Central memory CD4-positive, alpha-beta T cell (primary cell): ENCODE results near the gene PLOD1.
"Not testable (repeated sequence)": the region's sequence is repeated elsewhere in the genome, so short reads cannot be mapped to it uniquely, and the experiment has no call there.

Experiments
- DNase-seq: peaks from one replicate; pipeline ENCODE4 v3.0.0; 2022
- total RNA-seq, 3 experiments: gene quantifications; one replicate each; lab custom pipeline; 2026; lab: John Stamatoyannopoulos, UW

Gene PLOD1
- 3.2 to 19.7 (median 4.2) reads per million in 3 experiments for total RNA-seq

DNA sequence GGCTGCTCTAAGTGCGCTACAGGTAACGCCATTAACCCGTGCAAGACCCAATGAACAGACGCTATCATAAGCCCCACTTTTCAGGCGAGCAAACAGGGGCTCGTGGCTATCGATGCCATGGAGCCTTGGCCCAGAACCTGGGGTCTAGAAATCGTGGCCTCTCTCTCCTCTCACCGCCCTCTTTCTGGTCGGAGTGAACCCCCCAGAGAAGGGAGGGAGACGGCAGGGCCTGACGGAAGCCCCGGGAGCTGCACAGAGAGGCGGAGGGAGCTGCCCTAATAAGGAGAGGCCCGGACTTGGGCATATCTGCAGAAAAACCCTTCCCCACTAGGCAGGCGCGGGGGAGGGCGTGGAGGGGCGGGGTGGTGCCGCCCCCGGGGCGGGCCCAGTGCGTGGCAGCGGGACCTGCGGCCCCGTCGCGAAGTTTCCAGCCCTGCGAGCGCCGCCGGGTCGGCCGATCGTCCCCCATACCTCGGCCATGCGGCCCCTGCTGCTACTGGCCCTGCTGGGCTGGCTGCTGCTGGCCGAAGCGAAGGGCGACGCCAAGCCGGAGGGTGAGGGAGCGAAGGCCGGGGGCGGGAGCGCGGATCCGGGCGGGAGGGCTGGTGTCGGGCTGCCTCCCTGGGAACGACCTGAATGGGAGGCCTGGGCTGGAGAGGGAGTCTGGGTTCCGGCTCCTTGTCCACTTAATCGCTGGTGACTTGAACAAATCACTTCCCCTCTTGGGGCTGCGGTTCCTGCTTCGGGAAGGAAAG is at the start of gene PLOD1:
TSS of gene PLOD1 (plus strand) at position 416 of the 755 bp plus-strand sequence. CDS start at position 479, 63 bp downstream.
- peak; percentile 69 for DNase-seq

DNA sequence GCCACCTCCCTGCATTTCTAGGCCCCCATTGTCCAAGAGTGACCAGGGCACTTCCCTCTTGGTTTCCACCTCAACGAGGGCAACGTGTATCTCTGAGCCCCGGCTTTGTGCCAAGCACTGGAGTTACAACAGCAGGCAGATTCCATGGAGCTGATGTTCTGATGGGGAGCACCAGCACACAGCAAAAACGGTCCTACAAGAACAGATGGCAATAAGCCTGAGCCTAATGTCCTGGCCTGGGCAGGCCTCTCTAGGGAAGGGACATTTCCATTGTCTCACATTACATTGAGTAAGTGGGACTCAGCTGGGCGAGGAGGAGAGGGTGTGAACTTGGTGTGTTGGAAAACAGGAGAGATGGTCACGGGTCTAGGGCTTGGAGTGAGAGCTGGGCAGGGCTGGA is 48.6 kb upstream of the PLOD1 start:
- DNase-seq, result no peak

DNA sequence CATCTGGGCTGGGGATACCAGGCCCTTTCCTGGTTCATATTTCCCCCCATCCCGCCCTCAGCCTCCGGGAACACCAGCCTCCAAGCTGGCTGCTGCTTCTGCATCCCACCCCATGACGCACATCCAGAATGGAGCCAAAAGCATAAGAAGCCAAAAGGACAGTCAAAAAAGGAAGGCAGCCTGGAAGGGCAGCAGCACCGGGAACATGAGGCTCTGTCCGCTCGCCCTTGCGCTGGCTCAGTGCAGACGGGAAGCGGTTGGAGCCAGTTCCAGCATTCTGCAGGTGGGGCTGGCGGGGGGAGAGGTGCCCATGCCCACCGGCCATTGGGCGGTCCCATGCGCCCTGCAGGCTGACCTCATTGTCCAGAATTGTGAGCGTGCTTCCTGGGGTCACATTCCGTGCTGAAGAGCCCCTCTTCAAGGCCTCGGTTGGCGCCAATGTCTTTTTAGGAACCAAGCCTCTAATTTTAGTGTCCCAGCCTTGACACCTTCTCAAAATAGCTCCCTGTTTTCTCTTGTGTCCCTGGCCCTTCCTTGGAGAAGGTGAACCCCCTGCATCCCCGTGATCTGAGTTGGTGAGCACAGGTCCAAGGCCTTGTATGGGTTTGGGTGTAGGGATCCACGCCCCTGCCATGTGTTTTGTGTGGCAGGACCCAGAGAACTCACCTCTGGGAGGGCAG is 47.4 kb upstream of the PLOD1 start:
- DNase-seq, result no peak

DNA sequence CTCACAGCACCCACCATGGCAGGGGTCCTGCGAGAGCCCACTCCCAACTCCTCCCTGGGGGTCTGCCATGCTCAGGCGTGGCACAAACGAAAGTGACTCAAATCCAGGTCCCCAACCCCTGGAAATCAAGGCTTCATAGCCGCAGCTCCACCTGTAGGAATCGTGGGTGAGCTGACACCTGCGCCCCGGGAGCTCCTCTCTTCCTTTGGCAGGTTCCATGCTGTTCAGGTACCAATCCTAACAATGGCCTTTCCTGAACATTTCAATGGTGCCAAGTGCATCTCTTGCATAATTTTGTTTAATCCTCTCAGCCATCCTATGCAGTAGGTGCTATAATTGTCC is 46.9 kb upstream of the PLOD1 start:
- no peak for DNase-seq

DNA sequence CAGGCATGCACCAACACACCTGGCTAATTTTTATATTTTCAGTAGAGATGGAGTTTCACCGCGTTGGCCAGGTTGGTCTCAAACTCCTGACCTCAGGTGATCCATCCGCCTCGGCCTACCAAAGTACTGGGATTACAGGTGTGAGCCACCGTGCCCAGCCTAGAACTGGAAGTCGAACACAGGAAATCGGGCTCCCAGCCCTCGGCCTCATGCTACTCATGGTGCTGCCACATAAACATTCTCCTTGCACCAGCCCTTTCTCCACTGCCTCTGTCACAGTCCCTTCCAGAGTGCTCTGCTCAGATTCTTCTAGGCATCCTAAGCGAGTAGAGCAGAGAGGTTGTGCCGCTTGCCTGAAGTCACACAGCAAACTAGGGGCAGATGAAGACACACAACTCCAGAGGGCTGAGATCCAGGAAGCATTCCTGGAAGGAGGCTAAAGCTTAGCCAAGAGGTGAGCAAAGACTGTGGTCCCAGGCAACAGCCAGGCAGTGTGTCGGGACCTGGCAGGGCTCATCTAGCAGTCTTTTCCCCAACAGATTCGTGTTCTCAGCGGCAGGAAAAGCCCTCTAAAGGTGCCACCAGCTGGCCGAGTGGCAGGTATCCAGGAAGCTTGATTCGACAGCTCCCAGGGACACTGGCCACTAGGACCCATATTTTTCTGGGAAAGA is 46.2 kb upstream of the PLOD1 start:
- no peak for DNase-seq

DNA sequence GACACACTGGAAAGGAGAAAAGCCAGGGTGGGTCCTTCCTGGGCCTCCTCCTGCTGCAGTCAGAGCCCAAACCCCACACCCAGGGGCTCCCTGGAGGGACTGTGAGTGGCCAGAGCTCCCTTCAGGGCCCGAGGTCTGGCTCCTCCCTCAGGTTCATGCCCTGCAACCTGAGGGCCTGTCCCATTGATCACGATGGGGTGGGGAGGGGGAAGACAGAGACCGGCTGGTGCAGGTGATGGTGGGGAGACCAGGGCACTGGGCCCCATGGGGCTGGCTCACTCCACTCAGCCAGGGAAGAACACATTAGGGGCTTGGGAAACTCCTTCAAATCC is 45.7 kb upstream of the PLOD1 start:
- no peak for DNase-seq

DNA sequence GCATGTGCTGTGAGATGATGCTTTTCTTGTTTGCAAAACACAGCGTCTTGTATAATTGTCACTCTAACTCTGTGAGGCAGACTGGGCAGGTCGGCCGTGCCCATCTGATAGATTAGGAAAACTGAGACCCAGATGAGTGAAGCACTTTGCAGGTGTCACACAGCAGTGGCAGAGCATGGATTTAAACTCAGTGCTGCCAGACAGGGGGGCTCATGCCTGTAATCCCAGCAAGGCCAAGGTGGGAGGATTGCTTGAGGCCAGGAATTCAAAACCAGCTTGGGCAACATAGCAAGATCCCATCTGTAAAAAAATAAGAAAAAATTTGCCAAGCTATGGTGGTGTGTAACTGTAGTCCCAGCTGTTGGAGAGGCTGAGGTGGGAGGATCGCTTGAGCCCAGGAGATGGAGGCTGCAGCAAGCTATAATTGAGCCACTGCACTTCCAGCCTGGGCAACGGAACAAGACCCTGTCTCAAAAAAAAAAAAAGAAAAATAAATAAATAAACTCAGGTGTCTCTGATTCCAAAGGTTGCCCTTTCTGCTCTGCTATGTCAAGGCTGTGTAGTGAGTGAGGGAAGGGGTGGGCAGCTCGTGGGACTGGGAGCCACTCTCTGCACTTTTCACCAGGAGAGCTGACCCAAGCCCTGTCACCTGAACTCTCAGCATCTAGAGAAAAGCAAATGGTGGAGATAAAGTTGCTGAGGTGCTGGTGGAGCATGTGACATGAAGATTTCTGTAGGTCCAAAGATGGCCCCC is 42.9 kb upstream of the PLOD1 start:
- no peak for DNase-seq

DNA sequence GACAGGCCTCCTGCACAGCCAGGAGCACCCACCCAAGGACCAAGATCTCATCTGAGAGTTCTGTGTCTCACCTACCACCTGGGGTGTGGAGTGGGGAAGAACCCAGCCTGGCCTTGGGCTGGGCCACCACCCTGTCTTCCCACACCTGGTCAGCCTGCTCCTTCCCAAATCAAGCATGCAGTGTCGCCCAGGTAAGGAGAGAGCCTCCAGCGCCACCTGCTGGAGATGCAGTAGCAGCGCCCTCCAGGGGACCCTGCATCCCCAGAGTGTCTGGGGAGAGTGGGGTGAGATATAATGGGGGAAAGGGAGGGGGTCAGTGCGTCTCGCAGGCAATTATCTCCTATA is 40.6 kb upstream of the PLOD1 start:
- peak; percentile 55 for DNase-seq

DNA sequence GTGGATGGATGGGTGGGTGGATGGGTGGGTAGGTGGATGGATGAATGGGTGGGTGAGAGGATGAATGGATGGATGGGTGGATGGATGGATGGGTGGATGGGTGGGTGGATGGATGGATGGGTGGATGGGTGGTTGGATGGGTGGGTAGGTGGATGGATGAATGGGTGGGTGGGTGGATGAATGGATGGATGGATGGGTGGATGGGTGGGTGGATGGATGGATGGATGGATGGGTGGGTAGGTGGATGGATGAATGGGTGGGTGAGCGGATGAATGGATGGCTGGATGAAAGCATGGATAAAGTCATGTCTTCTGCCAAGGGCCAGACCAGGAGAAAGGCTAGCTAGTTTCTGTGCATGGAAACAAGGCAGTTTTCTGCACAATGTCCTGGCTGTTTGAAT is 40.0 kb upstream of the PLOD1 start:
- DNase-seq, result not testable (repeated sequence)

DNA sequence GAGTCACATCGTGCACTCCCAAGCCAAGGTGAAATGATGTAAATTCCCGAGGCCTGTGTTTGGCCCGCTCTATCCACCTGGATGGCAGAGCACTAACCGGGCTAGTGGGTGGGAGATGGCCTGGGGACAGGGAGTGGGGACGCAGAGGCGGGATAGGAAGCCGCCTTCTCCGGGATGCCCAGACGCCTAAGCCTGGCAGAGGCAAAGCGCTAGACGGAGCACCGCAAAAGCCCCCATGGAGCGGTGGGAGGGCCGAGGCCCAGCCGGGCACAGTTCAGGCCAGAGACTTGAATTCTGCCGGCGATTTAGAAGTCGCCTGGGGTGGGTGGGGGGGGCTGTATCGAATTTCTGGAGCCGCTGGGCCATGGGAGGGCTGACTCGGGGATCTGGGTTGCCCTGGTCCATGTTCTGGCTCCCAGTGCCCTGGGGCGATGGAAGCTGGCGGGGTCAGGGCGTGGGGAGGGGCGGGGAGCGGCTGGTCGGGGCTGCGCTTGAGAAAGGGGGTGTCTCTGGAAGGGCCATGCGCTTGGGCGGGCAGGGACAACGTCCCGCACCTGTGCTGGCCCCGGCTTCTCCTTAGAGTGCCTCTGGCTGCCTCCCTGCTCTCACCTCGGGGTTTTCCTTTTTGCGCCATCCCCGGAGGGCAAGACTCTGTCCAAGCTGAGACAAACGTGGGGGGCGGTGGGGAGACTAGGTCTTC is 36.3 kb upstream of the PLOD1 start:
- no peak for DNase-seq

DNA sequence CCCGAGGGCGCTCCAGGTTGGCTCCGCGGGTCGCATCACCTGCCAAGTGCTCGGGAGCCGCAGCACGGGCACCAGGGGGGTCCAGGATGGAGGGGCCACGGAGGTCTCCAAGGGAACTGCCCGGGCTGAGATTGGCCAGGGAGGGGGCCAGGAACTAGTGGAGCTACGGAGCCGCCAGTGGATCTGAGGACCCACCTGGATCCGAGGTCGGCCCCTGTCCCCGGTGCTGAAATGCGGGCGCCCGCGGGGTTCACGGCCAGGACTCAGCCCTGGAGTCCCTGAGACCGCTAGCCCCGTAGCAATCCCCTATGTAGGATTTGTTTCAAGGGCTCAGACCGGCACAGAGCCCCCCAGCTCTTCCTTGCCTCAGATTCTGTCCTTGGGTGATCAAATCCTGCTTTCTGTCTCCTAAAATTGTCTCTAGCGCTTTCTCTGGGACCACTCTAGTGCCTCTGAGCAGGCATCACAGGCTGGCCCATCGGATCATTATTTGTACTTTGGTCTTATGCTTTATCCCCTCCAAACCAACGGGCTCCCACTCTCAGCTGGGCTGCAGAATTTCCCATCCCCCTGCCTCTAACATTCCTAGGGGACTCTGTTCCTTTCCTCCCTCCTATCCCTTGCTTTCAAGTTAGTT is 35.6 kb upstream of the PLOD1 start:
- no peak for DNase-seq

DNA sequence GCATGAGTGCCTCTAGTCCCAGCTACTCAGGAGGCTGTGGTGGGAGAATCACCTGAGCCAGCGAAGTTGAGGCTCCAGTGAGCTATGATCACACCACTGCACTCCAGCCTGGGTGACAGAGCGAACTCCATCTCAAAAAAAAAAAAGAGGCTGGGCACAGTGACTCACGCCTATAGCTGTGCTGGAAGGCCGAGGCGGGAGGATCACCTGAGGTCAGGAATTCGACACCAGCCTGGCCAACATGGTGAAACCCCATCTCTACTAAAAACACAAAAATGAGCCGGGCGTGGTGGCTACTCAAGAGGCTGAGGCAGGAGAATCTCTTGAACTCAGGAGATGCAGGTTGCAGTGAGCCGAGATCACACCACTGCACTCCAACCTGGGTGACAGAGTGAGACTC is 33.1 kb upstream of the PLOD1 start:
- not testable (repeated sequence) for DNase-seq

DNA sequence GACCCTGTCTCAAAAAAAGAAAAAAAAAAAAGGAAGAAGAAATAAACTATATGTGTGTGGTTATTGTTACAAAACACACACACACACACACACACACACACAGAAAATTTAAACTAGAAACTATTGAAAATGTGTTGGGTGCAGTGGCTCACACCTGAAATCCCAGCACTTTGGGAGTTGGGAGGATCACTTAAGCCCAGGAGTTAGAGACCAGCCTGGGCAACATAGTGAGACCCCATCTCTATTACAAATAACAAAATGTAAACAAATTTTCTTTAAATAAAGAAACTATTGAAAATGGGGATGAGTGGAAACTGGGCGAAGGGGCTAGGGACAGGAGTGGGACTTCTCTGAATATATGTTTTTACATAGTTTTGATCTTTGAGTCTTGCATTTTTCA is 31.3 kb upstream of the PLOD1 start:
- DNase-seq, result no peak

DNA sequence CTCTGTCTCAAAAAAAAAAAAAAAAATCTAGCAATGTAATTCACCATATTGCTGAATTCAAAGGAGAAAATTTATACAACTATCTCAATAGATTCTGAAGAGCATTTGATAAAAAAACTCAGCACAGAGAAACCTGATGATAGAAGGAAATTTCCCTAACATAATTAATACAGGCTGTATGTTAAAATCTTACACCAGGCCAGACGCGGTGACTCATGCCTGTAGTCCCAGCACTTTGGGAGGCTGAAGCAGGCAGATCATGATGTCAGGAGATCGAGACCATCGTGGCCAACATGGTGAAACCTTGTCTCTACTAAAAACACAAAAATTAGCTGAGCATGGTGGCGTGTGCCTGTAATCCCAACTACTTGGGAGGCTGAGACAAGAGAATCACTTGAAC is 30.4 kb upstream of the PLOD1 start:
- DNase-seq, result not testable (repeated sequence)

DNA sequence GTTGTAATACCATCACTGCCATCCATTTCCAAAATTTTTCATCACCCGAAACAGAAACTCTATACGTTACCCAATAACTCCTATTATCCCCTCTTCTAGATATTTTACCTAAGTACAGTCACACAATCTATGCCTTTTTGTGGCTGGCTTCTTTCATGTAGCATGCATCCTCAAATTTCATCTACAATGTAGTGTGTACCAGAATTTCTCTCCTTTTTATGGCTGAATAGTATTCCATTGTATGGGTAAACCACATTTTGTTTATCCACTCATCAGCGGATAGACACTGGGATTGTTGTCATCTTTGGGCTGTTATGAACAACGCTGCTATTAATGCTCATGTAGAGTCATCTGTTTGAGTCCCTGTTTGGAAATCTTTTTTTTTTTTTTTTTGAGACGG is 29.5 kb upstream of the PLOD1 start:
- no peak for DNase-seq

DNA sequence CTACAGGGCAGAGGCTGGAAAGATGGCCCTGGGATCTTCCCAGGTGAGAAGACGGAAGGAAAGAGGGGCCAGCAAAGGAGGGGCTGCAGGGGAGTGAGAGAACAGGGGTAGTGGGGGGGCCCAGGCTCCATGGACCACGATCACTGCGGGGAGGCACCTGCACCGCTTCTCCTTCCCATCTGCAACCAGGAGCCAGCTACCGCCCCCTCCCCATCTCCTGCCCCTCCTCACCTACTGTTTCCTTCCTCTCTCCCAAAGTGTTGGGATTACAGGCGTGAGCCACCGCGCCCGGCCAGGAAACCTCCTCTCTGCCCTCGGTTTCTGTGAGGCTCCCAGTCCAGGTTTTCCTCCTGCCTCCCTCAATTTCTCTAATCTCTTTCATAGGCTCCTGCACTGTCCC is 27.6 kb upstream of the PLOD1 start:
- no peak for DNase-seq

DNA sequence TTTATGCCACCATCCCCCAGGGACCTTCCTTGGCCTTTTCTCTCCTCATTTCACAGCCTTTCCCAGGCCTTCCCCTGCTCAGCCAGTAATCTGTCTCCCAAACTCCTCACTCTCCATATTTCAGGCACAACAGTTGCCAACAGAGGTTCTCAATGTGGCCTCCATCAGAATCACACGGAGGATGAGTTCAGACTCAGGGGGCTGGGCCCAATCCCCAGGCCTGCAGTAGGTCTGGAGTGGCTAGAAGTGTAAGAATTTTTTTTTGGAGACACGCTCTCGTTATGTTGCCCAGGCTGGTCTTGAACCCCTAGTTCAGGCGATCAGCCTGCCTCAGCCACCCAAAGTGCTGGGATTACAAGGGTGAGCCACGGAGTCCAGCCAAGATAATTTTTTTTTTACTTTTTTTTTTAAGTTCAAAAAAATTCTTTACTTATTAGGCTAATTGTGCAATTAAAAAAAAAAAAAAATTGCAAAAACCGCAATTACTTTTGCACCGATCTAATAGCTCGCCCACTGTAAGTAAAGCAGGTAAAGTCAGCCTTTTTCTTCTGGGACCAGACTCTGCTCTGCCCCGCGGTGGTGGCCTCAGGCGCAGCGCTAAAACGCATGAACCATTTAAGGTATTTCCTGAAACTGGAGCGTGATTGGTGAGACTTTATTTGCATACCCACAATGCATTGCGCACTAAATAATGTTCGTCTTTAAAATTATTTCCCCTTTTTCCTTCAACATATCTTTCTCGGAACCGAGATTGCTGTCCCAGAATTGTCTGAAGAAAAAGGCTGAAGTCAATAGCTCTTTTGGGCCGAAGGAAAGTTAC is 27.0 kb upstream of the PLOD1 start:
- peak; percentile 93 for DNase-seq

DNA sequence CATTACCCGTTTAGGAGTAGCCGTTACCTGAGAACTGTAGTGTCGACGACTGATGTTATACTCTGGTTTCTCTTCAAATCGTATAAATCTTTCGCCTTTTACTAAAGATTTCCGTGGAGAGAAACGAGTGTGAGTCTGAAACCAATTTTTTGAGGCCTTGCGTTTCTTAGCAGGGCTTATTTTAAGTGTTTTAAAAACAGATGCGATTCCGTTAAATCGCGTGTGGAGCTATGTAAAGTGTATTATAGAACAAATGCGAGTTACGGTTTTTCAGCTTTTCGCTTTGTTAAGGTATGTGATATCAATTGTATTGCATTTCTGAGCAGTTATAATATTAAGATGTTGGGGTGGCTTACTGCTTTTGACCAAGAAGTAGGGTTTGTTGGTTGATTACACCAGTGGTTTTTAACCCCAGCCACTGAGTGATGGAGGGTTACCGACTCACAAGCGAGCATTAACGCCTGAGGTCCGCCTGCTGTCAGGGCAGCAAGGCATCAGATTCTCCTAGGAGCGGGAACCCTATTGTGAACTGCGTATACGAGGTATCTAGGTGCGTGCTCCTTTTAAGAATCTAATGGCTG is 26.3 kb upstream of the PLOD1 start:
- peak; percentile 92 for DNase-seq

DNA sequence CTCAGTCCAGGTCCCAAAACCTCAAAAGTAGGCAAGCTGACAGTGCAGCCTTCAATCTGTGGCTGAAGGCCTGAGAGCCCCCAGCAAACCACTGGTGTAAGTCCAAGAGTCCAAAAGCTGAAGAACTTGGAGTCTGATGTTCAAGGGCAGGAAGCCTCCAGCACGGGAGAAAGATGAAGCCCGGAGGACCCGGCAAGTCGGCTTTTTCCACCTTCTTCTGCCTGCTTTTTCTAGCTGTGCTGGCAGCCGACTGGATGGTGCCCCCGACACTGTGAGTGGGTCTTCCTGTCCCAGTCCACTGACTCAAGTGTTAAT is 23.6 kb upstream of the PLOD1 start:
- DNase-seq, result not testable (repeated sequence)

DNA sequence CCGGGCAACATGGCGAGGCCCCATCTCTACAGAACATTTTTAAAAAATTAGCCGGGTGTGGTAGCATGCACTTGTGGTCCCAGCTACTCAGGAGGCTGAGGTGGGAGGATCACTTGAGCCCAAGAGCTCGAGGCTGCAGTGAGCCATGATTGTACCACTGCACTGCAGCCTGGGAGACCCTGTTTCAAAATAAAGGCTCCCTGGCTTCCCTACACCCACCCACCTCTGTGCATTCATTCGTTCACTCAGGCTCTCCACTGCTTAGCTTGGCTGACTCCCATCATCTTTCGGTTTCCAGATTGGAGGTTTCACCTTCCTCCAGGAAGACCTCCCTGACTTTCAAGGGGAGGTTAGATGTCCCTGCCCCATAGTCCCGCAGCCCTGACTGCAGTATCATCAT is 22.5 kb upstream of the PLOD1 start:
- DNase-seq, result no peak
